SK-N-MC (cell line): ENCODE results near the gene ACTR8.

Experiments
- EZH2 ChIP-seq: fragments of 200-600 bp; sonication (generic); IDR thresholded peaks from one replicate; pipeline ENCODE4 v1.6.1; 2017; ENCODE audit warnings: antibody characterized with exemption
- POLR2AphosphoS5 ChIP-seq: IDR thresholded peaks from 2 replicates; pipeline ENCODE4 v1.6.1; 2012; ENCODE audit warnings: mild to moderate bottlenecking, low read depth, low read length, borderline replicate concordance

- TF ChIP-seq EZH2 (no peak), POLR2AphosphoS5 (no peak)
Observed at GRCh38 chr3:53844262-53845102, 37.5 kb downstream of the ACTR8 start.
